ENCODE measurements around the gene ICE1.

The ICE1 gene

GRCh38 chr5:5418006-5418405 lies 4.5 kb upstream of the ICE1 start:
- H3K4me3 ChIP-seq (ENCODE audit: low read depth, low read length), result no peak overlapping the region
- TF ChIP-seq, protein P1, sequence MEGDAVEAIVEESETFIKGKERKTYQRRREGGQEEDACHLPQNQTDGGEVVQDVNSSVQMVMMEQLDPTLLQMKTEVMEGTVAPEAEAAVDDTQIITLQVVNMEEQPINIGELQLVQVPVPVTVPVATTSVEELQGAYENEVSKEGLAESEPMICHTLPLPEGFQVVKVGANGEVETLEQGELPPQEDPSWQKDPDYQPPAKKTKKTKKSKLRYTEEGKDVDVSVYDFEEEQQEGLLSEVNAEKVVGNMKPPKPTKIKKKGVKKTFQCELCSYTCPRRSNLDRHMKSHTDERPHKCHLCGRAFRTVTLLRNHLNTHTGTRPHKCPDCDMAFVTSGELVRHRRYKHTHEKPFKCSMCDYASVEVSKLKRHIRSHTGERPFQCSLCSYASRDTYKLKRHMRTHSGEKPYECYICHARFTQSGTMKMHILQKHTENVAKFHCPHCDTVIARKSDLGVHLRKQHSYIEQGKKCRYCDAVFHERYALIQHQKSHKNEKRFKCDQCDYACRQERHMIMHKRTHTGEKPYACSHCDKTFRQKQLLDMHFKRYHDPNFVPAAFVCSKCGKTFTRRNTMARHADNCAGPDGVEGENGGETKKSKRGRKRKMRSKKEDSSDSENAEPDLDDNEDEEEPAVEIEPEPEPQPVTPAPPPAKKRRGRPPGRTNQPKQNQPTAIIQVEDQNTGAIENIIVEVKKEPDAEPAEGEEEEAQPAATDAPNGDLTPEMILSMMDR (IDR thresholded peaks at IDR 0.05; ENCODE audit: insufficient read depth, low read depth, low read length, missing control alignments), result no peak
- no peak for DNase-seq (ENCODE audit: low read depth)

- no peak overlapping the region for H3K4me3 ChIP-seq (ENCODE audit: low read depth, low read length)
- TF ChIP-seq, protein P1 (IDR thresholded peaks at IDR 0.05; ENCODE audit: insufficient read depth, low read depth, low read length, missing control alignments), result no peak
- peak; percentile 19 for DNase-seq (ENCODE audit: low read depth)
Observed at GRCh38 chr5:5418764-5419163, 3.7 kb upstream of the ICE1 start.

- DNase-seq (ENCODE audit: low read depth), result peak; percentile 55
- TF ChIP-seq, protein P1 (IDR thresholded peaks at IDR 0.05; ENCODE audit: insufficient read depth, low read depth, low read length, missing control alignments), result peak; percentile 60
- no peak overlapping the region for H3K4me3 ChIP-seq (ENCODE audit: low read depth, low read length)
Observed at GRCh38 chr5:5419291-5420210, 2.9 kb upstream of the ICE1 start.

GRCh38 chr5:5420251-5420650 lies 2.2 kb upstream of the ICE1 start:
- TF ChIP-seq, protein P1 (IDR thresholded peaks at IDR 0.05; ENCODE audit: insufficient read depth, low read depth, low read length, missing control alignments), result no peak
- DNase-seq (ENCODE audit: low read depth), result peak; percentile 55
- H3K4me3 ChIP-seq (ENCODE audit: low read depth, low read length), result no peak overlapping the region

GRCh38 chr5:5421149-5421960 lies 1.1 kb upstream of the ICE1 start:
- TF ChIP-seq, protein P1 (IDR thresholded peaks at IDR 0.05; ENCODE audit: insufficient read depth, low read depth, low read length, missing control alignments), result no peak
- DNase-seq (ENCODE audit: low read depth), result peak; percentile 71

DNA sequence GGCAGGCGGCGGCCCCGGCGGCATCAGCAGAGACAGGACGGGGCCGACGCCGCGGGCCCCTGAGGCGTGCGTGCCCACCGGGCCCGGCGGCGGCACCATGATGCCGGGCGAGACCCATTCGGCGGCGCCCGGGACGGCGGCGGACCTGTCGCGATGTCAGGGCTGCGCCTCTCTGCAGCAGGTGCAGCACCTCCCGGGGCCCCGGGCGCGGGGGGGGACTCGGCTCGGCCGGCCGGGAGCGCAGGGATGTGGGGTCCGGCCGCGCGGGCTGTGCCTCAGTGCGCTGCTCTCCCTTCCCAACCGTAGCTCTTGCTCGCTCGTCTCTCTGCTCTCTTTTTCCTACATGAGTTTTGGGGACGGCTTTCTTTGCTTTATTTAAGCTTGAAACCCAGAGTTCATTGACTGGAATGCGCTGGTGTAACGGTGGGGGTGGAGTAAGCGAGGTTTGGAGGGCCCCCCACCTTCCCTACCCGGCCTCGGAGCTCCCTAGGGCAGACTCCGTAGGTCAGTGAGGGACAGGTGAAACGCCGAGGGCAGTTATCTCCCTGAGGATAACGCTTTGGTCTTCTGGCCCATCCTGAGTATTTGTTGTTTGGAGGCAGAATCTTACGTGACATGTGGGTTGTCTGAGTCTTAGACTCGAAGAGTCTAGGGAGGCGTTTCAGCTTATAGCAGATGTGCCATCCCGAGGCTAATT lies 490 bp downstream of the ICE1 start:
- peak; percentile 12 for DNase-seq (ENCODE audit: low read depth)
- H3K4me3 ChIP-seq (ENCODE audit: low read depth, low read length), result peak overlapping the region; percentile 91
- TF ChIP-seq, protein P1 (IDR thresholded peaks at IDR 0.05; ENCODE audit: insufficient read depth, low read depth, low read length, missing control alignments), result no peak

More at GRCh38 chr5:5421149-5421960, 1.1 kb upstream of the ICE1 start:
- H3K4me3 ChIP-seq (ENCODE audit: low read depth, low read length), result peak overlapping the region; percentile 56
